Astrocyte (in vitro differentiated cells and primary cell): ENCODE measurements around the gene INAFM2.

Experiments used
- CTCF ChIP-seq: IDR thresholded peaks from 2 replicates; pipeline ENCODE4 v1.5.1; 2011; ENCODE audit warnings: low read depth, mild to moderate bottlenecking, inconsistent platforms, low read length, moderate library complexity; ENCODE audit not compliant: insufficient read depth
- EZH2 ChIP-seq: IDR thresholded peaks from 2 replicates; pipeline ENCODE4 v1.6.1; 2012; ENCODE audit warnings: mild to moderate bottlenecking, low read length, inconsistent platforms; ENCODE audit not compliant: insufficient read depth

GRCh38 chr15:40276927-40277326 lies 46.6 kb upstream of the INAFM2 start:
- TF ChIP-seq CTCF, result no peak
- no peak for TF ChIP-seq EZH2
